HG03025 (cell line): Measurements from ENCODE around the gene RAB11FIP3.
"Not testable (repeated sequence)": the region's sequence is repeated elsewhere in the genome, so short reads cannot be mapped to it uniquely, and the experiment has no call there.

Source experiments
- ATAC-seq: cut with Tn5 transposase; IDR thresholded peaks from one replicate; pipeline ENCODE4 v1.9.1; 2021; ENCODE audit warnings: mild to moderate bottlenecking, moderate library complexity; ENCODE audit not compliant: unreplicated experiment, low FRiP score

The RAB11FIP3 gene

DNA sequence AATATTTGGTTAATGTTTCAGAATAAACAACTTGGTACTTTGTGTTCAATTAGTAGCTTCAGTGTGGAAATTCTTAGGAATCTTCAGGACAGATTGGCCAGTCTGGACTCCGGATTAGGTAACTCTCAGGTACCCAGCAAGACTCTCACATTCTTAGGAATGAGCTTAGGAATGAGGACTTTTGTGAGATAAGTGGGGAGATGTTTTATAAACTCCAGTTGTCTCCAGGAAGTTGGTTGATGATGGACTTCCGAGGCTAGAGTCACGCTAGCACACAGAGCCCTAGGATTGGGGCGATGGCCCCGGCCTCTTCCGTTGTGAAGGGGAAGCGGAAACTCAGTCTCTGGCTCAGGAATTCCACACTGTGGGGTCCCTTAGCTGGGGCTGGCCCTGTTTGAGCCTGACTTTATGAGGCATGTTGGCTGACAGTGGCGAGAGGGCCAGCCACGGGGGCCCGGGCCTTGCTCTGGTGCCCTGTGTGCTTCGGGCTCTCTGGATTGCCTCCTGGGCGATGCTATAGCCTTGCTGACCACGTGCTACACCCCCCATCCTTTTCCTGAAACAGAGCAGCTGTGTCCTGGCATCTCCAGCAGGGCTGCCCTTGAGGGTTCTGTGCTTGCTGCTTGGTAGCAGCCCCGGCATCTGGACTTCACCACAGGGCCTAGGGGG is 32.4 kb downstream of the RAB11FIP3 start:
- no peak for ATAC-seq

DNA sequence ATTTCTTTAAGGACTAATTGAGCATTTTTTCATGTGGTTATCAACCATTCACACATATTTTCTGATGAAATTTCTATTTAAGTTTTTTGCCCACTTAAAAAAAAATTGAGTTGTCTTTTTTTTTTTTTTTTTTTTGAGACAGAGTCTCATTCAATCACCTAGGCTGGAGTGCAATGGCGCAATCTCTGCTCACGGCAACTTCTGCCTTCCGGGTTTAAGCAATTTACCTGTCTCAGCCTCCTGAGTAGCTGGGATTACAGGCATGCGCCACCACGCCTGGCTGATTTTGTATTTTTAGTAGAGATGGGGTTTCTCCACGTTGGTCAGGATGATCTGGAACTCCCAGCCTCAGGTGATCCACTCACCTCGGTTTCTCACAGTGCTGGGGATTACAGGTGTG is 34.3 kb downstream of the RAB11FIP3 start:
- ATAC-seq: no peak

GRCh38 chr16:460787-461186 is 35.3 kb downstream of the RAB11FIP3 start:
- no peak for ATAC-seq

- ATAC-seq: no peak
Observed at GRCh38 chr16:463071-463470, 37.6 kb downstream of the RAB11FIP3 start.

- ATAC-seq: no peak
Observed at GRCh38 chr16:466651-467050, 41.2 kb downstream of the RAB11FIP3 start.

GRCh38 chr16:467249-467871 is 41.9 kb downstream of the RAB11FIP3 start:
- ATAC-seq: not testable (repeated sequence)

DNA sequence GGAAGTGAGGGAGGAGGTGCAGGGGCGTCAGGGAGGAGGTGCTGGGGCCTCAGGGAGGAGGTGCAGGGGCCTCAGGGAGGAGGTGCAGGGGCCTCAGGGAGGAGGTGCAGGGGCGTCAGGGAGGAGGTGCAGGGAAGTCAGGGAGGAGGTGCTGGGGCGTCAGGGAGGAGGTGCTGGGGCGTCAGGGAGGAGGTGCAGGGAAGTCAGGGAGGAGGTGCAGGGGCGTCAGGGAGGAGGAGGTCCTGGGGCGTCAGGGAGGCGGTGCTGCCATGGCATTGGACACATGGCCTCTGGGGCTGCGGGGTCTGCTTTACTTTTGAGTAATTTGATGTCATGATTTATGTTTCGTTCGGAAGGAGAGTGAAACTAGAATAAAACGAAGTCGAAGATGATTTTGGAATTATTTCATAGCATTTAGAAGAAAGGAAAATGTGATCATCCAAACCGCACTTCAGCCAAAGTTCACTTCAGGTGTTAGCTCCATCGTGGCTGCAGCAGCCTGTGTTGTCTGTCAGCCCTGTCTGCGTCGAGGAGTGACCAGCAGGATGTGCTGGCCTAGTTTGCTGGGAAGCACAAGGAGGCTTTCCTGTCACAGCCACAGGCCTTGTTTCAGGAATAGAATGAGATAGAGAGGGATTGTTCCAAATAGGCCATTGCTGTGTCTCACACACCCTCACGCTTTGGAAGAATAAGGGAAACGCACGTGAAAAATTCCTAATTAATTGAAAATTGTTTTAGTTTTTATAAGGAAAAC is 42.8 kb downstream of the RAB11FIP3 start:
- ATAC-seq: no peak

- not testable (repeated sequence) for ATAC-seq
Observed at GRCh38 chr16:469459-469858, 44.0 kb downstream of the RAB11FIP3 start.

DNA sequence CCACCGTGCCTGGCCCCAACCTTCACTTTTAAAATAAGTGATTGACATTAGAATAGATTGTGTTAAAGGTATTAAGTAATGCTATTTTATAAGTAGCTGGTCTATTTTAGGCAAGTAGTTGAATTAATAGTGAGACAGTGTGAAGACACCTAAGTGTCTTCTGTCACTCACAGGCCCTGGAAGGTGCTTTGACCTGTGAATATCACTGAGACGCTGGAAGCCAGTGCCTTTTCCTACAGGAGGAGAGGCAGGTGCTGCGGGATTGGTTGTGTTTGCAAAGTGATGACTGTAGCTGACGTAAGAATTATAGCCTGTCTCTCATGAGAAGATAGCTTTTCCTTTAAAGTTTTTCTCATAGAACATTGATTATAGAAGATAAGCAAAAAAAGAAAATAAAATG is 45.0 kb downstream of the RAB11FIP3 start:
- ATAC-seq: no peak

DNA sequence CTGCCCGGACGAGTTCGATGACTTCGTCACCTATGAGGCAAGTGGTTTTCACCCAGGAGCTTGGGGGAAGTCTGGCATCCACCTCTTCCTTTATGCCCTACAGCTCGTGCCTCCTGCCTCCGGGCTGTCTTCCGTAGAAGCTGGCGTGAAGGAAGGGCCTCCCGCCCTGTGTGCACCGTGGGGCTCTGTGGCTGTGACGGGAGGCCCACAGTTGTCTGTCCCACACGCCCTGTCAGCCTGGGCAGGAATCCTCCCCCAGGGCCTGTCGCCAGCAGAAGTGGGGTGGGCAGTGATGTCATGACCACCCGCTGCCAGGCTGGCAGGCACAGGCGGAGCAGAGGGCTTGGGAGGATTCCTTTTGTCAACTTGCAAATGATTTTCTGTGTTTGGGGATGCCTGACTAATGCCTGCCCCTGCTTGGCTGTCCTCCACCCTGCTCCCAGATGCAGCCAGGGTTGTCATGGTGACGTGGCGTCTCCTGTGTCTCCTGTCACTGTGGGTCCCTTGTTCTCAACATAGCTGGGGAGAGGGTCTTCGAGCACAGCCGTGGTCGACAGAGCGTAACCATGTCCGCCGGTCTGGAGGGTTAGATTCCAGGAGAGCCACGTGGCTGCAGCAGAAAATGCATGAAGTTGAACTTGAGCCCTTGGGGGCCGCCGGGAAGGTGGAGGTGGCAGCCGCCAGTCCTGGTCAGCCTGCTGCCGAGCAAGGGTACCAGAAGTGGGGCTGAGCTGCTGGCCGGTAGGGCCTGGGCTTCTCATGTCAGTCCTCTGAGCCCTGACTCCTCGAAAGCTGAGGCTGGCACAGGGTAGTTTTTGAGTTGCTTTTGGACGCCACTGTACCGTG is 46.1 kb downstream of the RAB11FIP3 start:
- no peak for ATAC-seq

DNA sequence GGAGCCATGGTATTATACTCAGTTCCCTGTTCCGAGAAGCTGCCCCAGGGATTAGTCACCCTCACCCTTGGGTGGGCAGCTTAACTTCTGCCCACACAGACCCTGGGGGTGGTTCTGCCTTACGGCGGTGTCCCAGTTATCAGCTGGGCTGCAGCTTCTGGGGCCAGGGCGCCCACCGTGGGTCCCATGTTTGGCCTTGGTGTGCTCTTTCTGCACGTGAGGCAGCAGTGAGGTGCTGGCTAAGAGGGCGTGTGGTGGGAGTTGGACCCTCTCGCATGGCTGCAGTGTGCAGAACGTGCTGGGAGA is 46.7 kb downstream of the RAB11FIP3 start:
- no peak for ATAC-seq

DNA sequence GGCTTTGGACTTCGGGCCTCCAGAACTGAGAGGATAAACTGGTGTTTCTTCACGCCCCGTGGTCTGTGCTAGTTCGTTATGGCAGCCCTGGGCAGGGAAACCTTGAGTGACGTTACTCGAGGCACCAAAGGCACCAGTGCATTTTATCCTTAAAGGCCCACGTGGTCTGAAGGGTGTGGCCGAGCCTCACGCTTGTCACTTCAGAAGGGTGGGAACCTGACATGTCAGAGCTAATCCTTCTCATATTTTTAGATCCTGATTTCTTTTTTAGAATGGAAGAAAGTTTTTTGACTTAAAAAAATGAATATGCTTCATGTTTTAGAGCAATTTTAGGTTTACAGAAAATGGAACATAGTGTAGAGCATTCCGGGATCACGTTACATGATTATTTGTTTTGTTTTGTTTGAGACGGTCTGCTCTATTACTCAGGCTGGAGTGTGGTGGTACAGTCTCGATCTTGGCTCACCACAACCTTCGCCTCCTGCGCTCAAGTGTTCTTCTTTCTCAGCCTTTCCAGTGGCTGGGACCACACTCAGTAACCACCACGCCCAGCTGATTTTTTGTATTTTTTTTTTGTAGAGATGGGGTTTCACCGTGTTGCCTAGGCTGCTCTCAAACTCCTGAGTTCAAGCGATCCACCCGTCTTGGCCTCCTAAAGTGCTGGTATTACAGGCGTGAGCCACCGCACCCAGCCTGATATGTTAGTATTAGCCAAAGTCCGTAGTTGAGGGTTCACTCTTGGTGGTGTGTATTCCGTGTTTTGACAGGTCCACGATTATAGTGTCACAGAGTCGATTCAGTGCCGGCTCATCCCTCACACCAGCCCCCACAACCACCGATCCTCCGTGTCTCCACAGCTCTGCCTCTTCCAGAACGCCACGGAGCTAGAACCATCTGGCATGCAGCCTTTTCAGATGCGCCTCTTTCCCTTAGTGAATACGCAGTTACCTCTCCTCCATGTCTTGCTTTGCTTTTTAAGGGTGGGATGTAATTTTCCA is 47.9 kb downstream of the RAB11FIP3 start:
- no peak for ATAC-seq

GRCh38 chr16:474420-475122 is 49.1 kb downstream of the RAB11FIP3 start:
- ATAC-seq: no peak

DNA sequence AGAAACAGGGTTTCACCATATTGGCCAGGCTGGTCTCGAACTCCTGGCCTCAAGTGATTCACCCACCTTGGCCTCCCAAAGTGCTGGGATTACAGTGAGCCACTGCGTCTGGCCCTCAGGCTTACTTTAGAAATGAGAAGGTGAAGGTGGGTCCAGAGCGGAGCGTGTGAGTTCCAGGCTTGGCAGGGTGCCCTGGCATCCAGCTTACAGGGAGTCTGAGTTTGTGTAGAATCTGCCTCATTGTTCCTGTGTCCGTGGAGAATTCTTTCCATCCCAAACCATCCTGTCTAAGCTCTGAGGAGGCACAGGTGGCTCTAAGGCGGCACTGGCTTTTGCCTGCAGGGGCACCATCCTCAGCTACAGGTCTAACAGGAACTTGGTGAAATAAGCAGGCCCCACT is 50.6 kb downstream of the RAB11FIP3 start:
- ATAC-seq: no peak

- no peak for ATAC-seq
Observed at GRCh38 chr16:477301-478157, 52.1 kb downstream of the RAB11FIP3 start.

GRCh38 chr16:478287-478686 is 52.8 kb downstream of the RAB11FIP3 start:
- not testable (repeated sequence) for ATAC-seq

DNA sequence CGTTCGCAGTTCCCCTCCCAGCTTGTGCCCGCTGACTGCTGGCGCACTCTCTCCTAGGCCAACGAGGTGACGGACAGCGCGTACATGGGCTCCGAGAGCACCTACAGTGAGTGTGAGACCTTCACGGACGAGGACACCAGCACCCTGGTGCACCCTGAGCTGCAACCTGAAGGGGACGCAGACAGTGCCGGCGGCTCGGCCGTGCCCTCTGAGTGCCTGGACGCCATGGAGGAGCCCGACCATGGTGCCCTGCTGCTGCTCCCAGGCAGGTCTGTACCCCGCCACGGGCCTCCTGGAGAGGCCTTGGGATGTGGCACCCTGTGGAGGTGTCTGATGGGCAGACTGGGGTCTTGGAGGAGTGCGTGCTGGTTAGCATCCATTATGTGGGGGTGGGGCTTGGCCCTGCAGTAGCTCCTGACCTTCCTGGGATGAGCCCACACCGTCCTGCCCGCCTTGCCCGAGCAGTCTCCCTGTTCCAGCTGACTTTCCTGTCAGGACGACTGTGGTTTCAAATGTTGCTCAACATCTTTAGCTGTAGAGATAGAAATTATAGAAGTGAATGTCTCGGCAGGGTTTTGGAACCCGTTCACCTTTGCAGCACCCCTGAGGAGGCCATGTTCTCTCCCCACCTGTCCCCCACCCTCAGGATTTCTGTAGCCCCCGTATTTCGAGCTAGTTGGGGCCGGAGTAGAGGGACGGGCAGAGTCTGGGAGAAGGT is 57.2 kb downstream of the RAB11FIP3 start:
- ATAC-seq: no peak
